PC-3 (cell line): ENCODE measurements around the gene KRTAP12-4.

ENCODE experiments used
- EZH2 ChIP-seq: fragments of 300-600 bp; sonication (generic); IDR thresholded peaks from one replicate; pipeline ENCODE4 v1.6.1; 2017; ENCODE audit warnings: antibody characterized with exemption, mild to moderate bottlenecking, low read length; ENCODE audit not compliant: unreplicated experiment
- EZH2phosphoT487 ChIP-seq: fragments of 300-600 bp; sonication (generic); IDR thresholded peaks from 2 replicates; pipeline ENCODE4 v1.6.1; 2018; ENCODE audit warnings: mild to moderate bottlenecking, antibody characterized with exemption, low read length, borderline replicate concordance
- TF ChIP-seq, protein P1 (sequence below): fragments of 300-600 bp; sonication (generic); conservative IDR thresholded peaks from 2 replicates; pipeline ENCODE4 v1.5.1; 2017; ENCODE audit warnings: antibody characterized with exemption, low read depth, mild to moderate bottlenecking, low read length

DNA sequence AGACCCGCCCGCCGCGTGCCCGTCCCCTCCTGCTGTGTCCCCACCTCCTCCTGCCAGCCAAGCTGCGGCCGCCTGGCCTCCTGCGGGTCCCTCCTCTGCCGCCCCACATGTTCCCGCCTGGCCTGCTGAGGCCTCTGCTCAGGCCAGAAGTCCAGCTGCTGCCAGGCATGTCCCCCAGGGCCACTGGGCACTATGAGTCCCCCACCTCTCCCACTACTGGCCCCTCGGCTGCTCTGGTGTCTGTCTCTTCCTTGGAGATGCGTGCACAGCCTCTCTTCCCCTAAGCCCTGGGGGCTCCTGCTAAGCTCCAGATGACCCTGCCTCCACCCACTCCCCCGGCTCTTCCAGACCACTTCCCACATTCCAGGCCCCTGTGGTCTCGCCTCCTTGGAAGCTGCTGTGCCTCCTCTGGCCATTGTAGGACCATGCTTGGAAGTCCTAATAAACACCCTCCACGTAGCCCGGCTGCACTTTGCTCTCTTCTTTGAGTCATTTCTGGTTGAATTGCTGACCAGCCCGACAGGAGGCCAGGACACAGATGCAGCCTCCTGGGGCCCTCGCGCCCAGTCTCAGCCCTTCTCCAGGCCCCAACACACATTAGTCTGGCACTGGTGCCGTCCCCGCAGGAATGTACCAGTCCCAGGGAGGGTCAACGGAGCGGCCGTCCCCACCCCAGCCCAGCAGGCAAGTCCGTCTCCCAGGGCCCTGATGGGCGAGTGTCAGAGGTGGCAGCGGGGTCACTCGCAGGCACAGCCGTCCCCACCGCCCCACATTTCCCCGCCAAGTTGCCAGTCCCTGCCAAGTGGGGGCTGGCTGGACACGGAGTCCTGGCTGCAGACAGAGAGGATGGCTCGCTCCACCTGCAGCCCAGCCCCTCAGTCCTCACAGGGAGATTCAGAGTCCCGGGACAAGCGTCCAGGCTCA is 43.6 kb upstream of the KRTAP12-4 start:
- TF ChIP-seq, protein P1, sequence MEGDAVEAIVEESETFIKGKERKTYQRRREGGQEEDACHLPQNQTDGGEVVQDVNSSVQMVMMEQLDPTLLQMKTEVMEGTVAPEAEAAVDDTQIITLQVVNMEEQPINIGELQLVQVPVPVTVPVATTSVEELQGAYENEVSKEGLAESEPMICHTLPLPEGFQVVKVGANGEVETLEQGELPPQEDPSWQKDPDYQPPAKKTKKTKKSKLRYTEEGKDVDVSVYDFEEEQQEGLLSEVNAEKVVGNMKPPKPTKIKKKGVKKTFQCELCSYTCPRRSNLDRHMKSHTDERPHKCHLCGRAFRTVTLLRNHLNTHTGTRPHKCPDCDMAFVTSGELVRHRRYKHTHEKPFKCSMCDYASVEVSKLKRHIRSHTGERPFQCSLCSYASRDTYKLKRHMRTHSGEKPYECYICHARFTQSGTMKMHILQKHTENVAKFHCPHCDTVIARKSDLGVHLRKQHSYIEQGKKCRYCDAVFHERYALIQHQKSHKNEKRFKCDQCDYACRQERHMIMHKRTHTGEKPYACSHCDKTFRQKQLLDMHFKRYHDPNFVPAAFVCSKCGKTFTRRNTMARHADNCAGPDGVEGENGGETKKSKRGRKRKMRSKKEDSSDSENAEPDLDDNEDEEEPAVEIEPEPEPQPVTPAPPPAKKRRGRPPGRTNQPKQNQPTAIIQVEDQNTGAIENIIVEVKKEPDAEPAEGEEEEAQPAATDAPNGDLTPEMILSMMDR, result no peak
- TF ChIP-seq EZH2 (no peak), EZH2phosphoT487 (no peak)
